H1 (cell line): ENCODE results near the gene LHFPL6. TPM values are rescaled to one million over a fixed set of nuclear protein-coding genes. Genes with fewer than 3 reads are reported as not detected.

ENCODE experiments used
- CTCF ChIA-PET: fragments of 300-600 bp; sonication (Branson Sonifier 250); formaldehyde crosslinking; loops from one replicate; lab custom pipeline; 2021; ENCODE audit not compliant: partially characterized antibody; lab: Charles Lee
- POLR2A ChIA-PET: fragments of 300-600 bp; sonication (Branson Sonifier 250); formaldehyde crosslinking; loops from one replicate; lab custom pipeline; 2021; ENCODE audit warnings: inconsistent platforms; ENCODE audit not compliant: partially characterized antibody; lab: Charles Lee
- DNase-seq, 2 experiments: peaks; one replicate each; pipeline versions ENCODE4 v3.0.0 to v3.0.0-alpha.2; 2010 to 2022; ENCODE audit warnings: low spot score in 2 of 2, low read depth in 1 of 2, mixed read lengths in 1 of 2
- FAIRE-seq: peaks from 2 replicates; lab custom pipeline; 2011; peaks lifted over from hg19 to GRCh38; lab: Jason Lieb, UNC
- H2AFZ ChIP-seq: 2 replicates; pipeline ENCODE4 v1.8.1; 2012; ENCODE audit warnings: low read length, inconsistent platforms
- H2AK5ac ChIP-seq: 2 replicates; pipeline ENCODE4 v1.6.1; 2013; ENCODE audit warnings: low read depth, low read length
- H2BK120ac ChIP-seq: replicated peaks from 2 replicates; pipeline ENCODE3; 2013; ENCODE audit warnings: low read depth, low read length, inconsistent platforms
- H2BK12ac ChIP-seq: 2 replicates; pipeline ENCODE4 v1.6.1; 2013; ENCODE audit warnings: low read depth, low read length
- H2BK15ac ChIP-seq: 2 replicates; pipeline ENCODE4 v1.6.1; 2013; ENCODE audit warnings: low read length
- H2BK20ac ChIP-seq: 2 replicates; pipeline ENCODE4 v1.6.1; 2013; ENCODE audit warnings: low read length
- H2BK5ac ChIP-seq: 2 replicates; pipeline ENCODE4 v1.6.1; 2013; ENCODE audit warnings: low read depth, low read length
- H3K14ac ChIP-seq: 2 replicates; pipeline ENCODE4 v1.6.1; 2013; ENCODE audit warnings: inconsistent platforms; ENCODE audit not compliant: insufficient read length
- H3K18ac ChIP-seq: 2 replicates; pipeline ENCODE4 v1.6.1; 2013; ENCODE audit warnings: low read length; ENCODE audit errors: extremely low read depth
- H3K23ac ChIP-seq: 2 replicates; pipeline ENCODE4 v1.6.1; 2013; ENCODE audit warnings: inconsistent platforms; ENCODE audit not compliant: insufficient read length
- H3K23me2 ChIP-seq: 2 replicates; pipeline ENCODE4 v1.6.1; 2013; ENCODE audit warnings: low read depth, low read length
- H3K27ac ChIP-seq: 2 replicates; pipeline ENCODE4 v1.6.1; 2011; ENCODE audit warnings: low read depth, low read length, inconsistent platforms
- H3K27me3 ChIP-seq, 4 experiments: replicated peaks in 1 of 4; 1 replicate in 1 of 4; 2 replicates in 3 of 4; pipeline versions ENCODE4 v1.6.1 to v1.8.1; 2011 to 2013; ENCODE audit warnings: low read length in 3 of 4, mild to moderate bottlenecking in 3 of 4, inconsistent platforms in 2 of 4, mixed read lengths in 2 of 4, moderate library complexity in 1 of 4; ENCODE audit not compliant: control insufficient read depth in 3 of 4, insufficient read depth in 3 of 4; ENCODE audit errors: extremely low read depth in 1 of 4
- H3K36me3 ChIP-seq, 4 experiments: 2 replicates each; pipeline versions ENCODE4 v1.6.1 to v1.8.1; 2011 to 2013; ENCODE audit warnings: mild to moderate bottlenecking in 4 of 4, low read length in 3 of 4, moderate library complexity in 2 of 4, control low read depth in 1 of 4, inconsistent platforms in 1 of 4; ENCODE audit not compliant: insufficient read depth in 4 of 4, control insufficient read depth in 2 of 4
- H3K4ac ChIP-seq: replicated peaks from 2 replicates; pipeline ENCODE3; 2013; ENCODE audit warnings: low read length, low read depth, mixed read lengths, inconsistent platforms; ENCODE audit not compliant: insufficient read length
- H3K4me1 ChIP-seq, 4 experiments: replicated peaks in 1 of 4; 1 replicate in 1 of 4; 2 replicates in 3 of 4; pipeline versions ENCODE4 v1.6.1 to v1.8.1; 2011 to 2013; ENCODE audit warnings: low read length in 3 of 4, inconsistent platforms in 2 of 4, mixed read lengths in 1 of 4; ENCODE audit not compliant: insufficient read depth in 4 of 4, control insufficient read depth in 3 of 4
- H3K4me2 ChIP-seq, 2 experiments: 2 replicates each; pipeline versions ENCODE4 v1.6.1 to v1.8.1; 2011 to 2013; ENCODE audit warnings: low read depth in 2 of 2, low read length in 2 of 2, control low read depth in 1 of 2, inconsistent platforms in 1 of 2, mild to moderate bottlenecking in 1 of 2; ENCODE audit not compliant: insufficient read depth in 1 of 2
- H3K4me3 ChIP-seq, 4 experiments: fragments of 200-600, 300-600 bp in 1 of 4; sonication (generic), shearing (Covaris generic), sonication (Bioruptor Twin) in 1 of 4; 2 replicates each; pipeline versions ENCODE4 v1.5.1 to v1.8.1; 2011 to 2016; ENCODE audit warnings: low read length in 4 of 4, low read depth in 3 of 4, control low read depth in 2 of 4, inconsistent platforms in 2 of 4, mild to moderate bottlenecking in 2 of 4, mixed read lengths in 1 of 4, moderate library complexity in 1 of 4; ENCODE audit not compliant: insufficient read depth in 2 of 4; ENCODE audit errors: extremely low read depth in 1 of 4
- H3K56ac ChIP-seq: replicated peaks from 2 replicates; pipeline ENCODE3; 2013; ENCODE audit warnings: low read depth, mild to moderate bottlenecking, mixed read lengths, low read length, inconsistent platforms; ENCODE audit not compliant: insufficient read length
- H3K79me1 ChIP-seq: 2 replicates; pipeline ENCODE4 v1.6.1; 2013; ENCODE audit warnings: low read depth, low read length, control low read depth
- H3K79me2 ChIP-seq, 2 experiments: 2 replicates each; pipeline versions ENCODE4 v1.6.1 to v1.8.1; 2012 to 2013; ENCODE audit warnings: low read length in 2 of 2, mild to moderate bottlenecking in 2 of 2, inconsistent platforms in 1 of 2; ENCODE audit not compliant: insufficient read depth in 2 of 2, control insufficient read depth in 1 of 2
- H3K9ac ChIP-seq, 4 experiments: replicated peaks in 1 of 4; 1 replicate in 1 of 4; 2 replicates in 3 of 4; pipeline versions ENCODE4 v1.6.1 to v1.8.1; 2011 to 2013; ENCODE audit warnings: low read depth in 3 of 4, low read length in 3 of 4, control low read depth in 2 of 4, mild to moderate bottlenecking in 2 of 4, moderate library complexity in 2 of 4, inconsistent platforms in 1 of 4; ENCODE audit errors: extremely low read depth in 1 of 4
- H3K9me3 ChIP-seq, 2 experiments: 2 replicates each; pipeline versions ENCODE4 v1.6.1 to v1.8.1; 2012 to 2013; ENCODE audit warnings: mild to moderate bottlenecking in 2 of 2, moderate library complexity in 2 of 2, control low read depth in 1 of 2, inconsistent platforms in 1 of 2, low read depth in 1 of 2, low read length in 1 of 2, mixed read lengths in 1 of 2; ENCODE audit not compliant: insufficient read depth in 2 of 2
- H4K20me1 ChIP-seq, 2 experiments: replicated peaks in 1 of 2; 2 replicates each; pipeline versions ENCODE3 to v1.8.1; 2011 to 2013; ENCODE audit warnings: inconsistent platforms in 2 of 2, low read length in 2 of 2, mild to moderate bottlenecking in 1 of 2; ENCODE audit not compliant: insufficient read depth in 2 of 2, control insufficient read depth in 1 of 2
- H4K5ac ChIP-seq: 2 replicates; pipeline ENCODE4 v1.6.1; 2013; ENCODE audit warnings: low read length, low read depth, mixed read lengths, inconsistent platforms; ENCODE audit not compliant: insufficient read length
- H4K8ac ChIP-seq: 2 replicates; pipeline ENCODE4 v1.8.0; 2013; ENCODE audit warnings: mild to moderate bottlenecking, moderate library complexity, low read length, inconsistent platforms; ENCODE audit not compliant: insufficient read depth; ENCODE audit errors: extremely low read depth
- H4K91ac ChIP-seq: replicated peaks from 2 replicates; pipeline ENCODE3; 2013; ENCODE audit warnings: low read length, mixed read lengths, inconsistent platforms; ENCODE audit not compliant: insufficient read length
- ATF2 ChIP-seq: IDR thresholded peaks from 2 replicates; pipeline ENCODE4 v1.6.1; 2012; ENCODE audit warnings: low read length, inconsistent platforms
- ATF3 ChIP-seq: IDR thresholded peaks from 2 replicates; pipeline ENCODE4 v1.6.1; 2011; ENCODE audit warnings: low read depth, mild to moderate bottlenecking, low read length; ENCODE audit not compliant: insufficient read depth
- CREB1 ChIP-seq: IDR thresholded peaks from 2 replicates; pipeline ENCODE4 v1.6.1; 2012; ENCODE audit warnings: inconsistent platforms
- JUN ChIP-seq: IDR thresholded peaks from 2 replicates; pipeline ENCODE4 v1.6.1; 2011; ENCODE audit warnings: low read depth, mild to moderate bottlenecking, improper control_type of control experiment, low read length
- KDM1A ChIP-seq: fragments of 200-600, 300-600 bp; sonication (generic); IDR thresholded peaks from 2 replicates; pipeline ENCODE4 v1.7.1; 2016; ENCODE audit warnings: mild to moderate bottlenecking, low read length, borderline replicate concordance
- NANOG ChIP-seq: IDR thresholded peaks from 2 replicates; pipeline ENCODE4 v1.6.1; 2011; ENCODE audit warnings: low read length, low read depth, mild to moderate bottlenecking, inconsistent platforms; ENCODE audit not compliant: insufficient read depth, poor library complexity, severe bottlenecking
- RFX5 ChIP-seq: IDR thresholded peaks from 2 replicates; pipeline ENCODE4 v1.6.1; 2011; ENCODE audit warnings: low read depth, low read length, improper control_type of control experiment, borderline replicate concordance
- SIN3A ChIP-seq, 2 experiments: IDR thresholded peaks in 1 of 2; conservative IDR thresholded peaks in 1 of 2; 2 replicates each; pipeline ENCODE4 v1.6.1; 2011 to 2012; ENCODE audit warnings: low read length in 2 of 2, improper control_type of control experiment in 1 of 2, low read depth in 1 of 2, mild to moderate bottlenecking in 1 of 2
- SP2 ChIP-seq: IDR thresholded peaks from 2 replicates; pipeline ENCODE4 v1.6.1; 2012; ENCODE audit warnings: mild to moderate bottlenecking, low read length, inconsistent platforms
- SRF ChIP-seq: IDR thresholded peaks from 2 replicates; pipeline ENCODE4 v1.6.1; 2011; ENCODE audit warnings: mild to moderate bottlenecking, low read depth, low read length, moderate library complexity
- SUZ12 ChIP-seq: fragments of 200-600 bp; sonication (generic); IDR thresholded peaks from 2 replicates; pipeline ENCODE4 v1.6.1; 2012; ENCODE audit warnings: mild to moderate bottlenecking, inconsistent platforms, low read length, moderate library complexity, mixed read lengths
- WGBS, 2 experiments: shearing (Covaris generic) in 1 of 2; methylation state at CpG; one replicate each; pipeline versions ENCODE4 v1.1.6 to v1.1.7; 2013 to 2015; ENCODE audit warnings: low lambda C conversion rate in 2 of 2, mixed read lengths in 2 of 2, inconsistent platforms in 1 of 2, low coverage in 1 of 2, missing lambda C conversion rate in 1 of 2; ENCODE audit not compliant: insufficient replicate concordance in 2 of 2, insufficient coverage in 1 of 2, insufficient read length in 1 of 2; ENCODE audit errors: extremely low coverage in 1 of 2, missing lambda C conversion rate in 1 of 2; 5-methylcytosine and 5-hydroxymethylcytosine counted together
- polyA plus RNA-seq, 7 experiments: library from polyadenylated mRNA; depleted of rRNA in 3 of 7; stranded (reverse) in 5 of 7; unstranded in 2 of 7; fragments of >200 nt in 5 of 7; fragments of 200-250 nt in 2 of 7; gene quantifications; 1 replicate in 5 of 7; 2 replicates in 1 of 7; 4 replicates in 1 of 7; pipeline versions ENCODE4 v1.2.1 to v1.2.3, GENCODE V29; 2011 to 2013; ENCODE audit warnings: missing spikeins in 2 of 7, mixed read lengths in 2 of 7
- total RNA-seq: library from RNA; stranded (reverse); fragmentation: NEBNext Ultra II Directional; extraction: Animal tissue kit (Norgen Biotek cat#: 25700); gene quantifications from 2 replicates; pipeline ENCODE4 v1.2.1, GENCODE V29; 2021

LHFPL6 gene
- total and polyA plus RNA-seq, 2 of the 8 experiments (the other 6 are each of a cell fraction or from before 2014, with no cell fraction given) = 7.6 to 17.0 TPM

GRCh38 chr13:39540929-39541605 is 61.9 kb downstream of the LHFPL6 start:
- Histone ChIP-seq H3K79me1 (no peaks in the 10 kb centered on the region), H2BK20ac (no peak overlapping the region), H3K4me1 (no peaks in the 10 kb centered on the region), H3K4ac (no peak overlapping the region), H3K23ac (no peak overlapping the region), H3K9me3 (no peaks in the 10 kb centered on the region), H3K27ac (no peak overlapping the region), H4K20me1 (no peaks in the 10 kb centered on the region), H3K27me3 (no peaks in the 10 kb centered on the region), H2AFZ (no peak overlapping the region), H3K4me2 (no peak overlapping the region), H3K14ac (no peak overlapping the region), H3K9ac (no peak overlapping the region), H3K56ac (no peak overlapping the region), H2BK5ac (no peak overlapping the region), H2BK120ac (no peak overlapping the region), H2AK5ac (no peak overlapping the region), H3K79me2 (no peaks in the 10 kb centered on the region), H3K36me3 (no peaks in the 10 kb centered on the region), H2BK15ac (no peak overlapping the region), H4K8ac (no peak overlapping the region), H4K5ac (no peak overlapping the region), H4K91ac (no peak overlapping the region), H2BK12ac (no peak overlapping the region), H3K23me2 (no peaks in the 10 kb centered on the region), H3K4me3 (no peak overlapping the region), H3K18ac (no peak overlapping the region)
- DNase-seq (no peak), FAIRE-seq (no peak)
- WGBS, 2 experiments = 89% methylated on average over 1 of the region's 1 CpG; no CpG with 5 or more reads in 1 of the 2 experiments
- ChIA-PET POLR2A (no interaction called here), CTCF (interaction anchor here (1.0 kb wide), 2 partner anchors 14 to 27 kb away, joined by 3 read pairs; no protein-coding TSS in a partner anchor)
- TF ChIP-seq KDM1A = no peak
- no peak for TF ChIP-seq ATF2
- TF ChIP-seq SUZ12 = no peak
- TF ChIP-seq SIN3A (conservative IDR thresholded peaks at IDR 0.05 in 1 of 2, IDR thresholded peaks at IDR 0.05 in 1 of 2; ENCODE audit: low read depth in 1 of 2, low read length in 2 of 2) = no peak
- no peak for TF ChIP-seq CREB1
- TF ChIP-seq RFX5 = no peak
- no peak for TF ChIP-seq SP2
- no peak for TF ChIP-seq JUN
- TF ChIP-seq ATF3 = no peak
- no peak for TF ChIP-seq SRF
- TF ChIP-seq NANOG = no peak
